Measurements from ENCODE around the gene NKX1-1.
"Not testable (repeated sequence)": the region's sequence is repeated elsewhere in the genome, so short reads cannot be mapped to it uniquely, and the experiment has no call there.

NKX1-1 gene

DNA sequence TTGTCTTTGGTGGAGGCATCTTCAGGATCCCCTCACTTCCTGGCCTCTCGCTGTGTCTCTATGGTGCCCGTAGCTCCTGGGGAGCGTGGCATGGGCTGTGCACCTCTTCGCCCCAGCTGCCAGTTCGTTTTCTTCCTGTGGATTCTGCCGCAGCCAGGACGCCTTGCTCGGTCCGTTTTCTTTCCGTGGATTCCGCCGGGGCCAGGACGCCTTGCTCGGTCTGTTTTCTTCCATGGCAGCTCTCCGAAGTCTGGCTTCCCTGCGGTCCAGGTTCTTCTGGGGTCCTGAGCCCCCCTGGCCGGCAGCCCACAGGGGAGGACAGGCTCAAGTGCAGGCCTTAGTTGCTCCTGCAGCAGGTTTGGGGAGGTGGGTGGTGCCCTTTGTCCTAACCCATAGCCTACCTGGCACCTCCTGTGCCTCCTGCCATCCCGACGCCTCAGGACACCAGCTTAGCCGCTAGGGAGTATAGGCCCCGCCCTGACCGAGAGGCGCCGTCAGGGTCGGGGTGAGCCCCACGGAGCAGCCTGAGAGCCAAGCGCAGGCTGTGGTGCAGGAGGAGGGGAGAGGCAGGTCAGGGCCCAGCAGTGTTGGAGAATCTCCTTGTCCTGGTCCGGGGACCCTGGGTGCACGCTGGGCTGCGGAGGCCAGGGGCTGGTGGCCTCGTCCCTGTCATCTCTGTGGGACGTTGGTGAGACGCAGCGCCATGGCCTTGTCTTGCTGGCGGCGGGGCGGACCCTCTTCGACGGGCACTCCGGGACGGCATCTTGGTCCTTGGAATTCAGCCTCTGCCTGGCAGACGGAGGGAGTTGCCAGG lies 32.1 kb downstream of the NKX1-1 start:
- in situ Hi-C loops (cut with HindIII; ENCODE audit: low sequenced_read_pairs), result no loop called here
- TF ChIP-seq CTCF (IDR thresholded peaks at IDR 0.05; ENCODE audit: low read depth, low read length), result no peak
- no peak overlapping the region for H3K4me3 ChIP-seq (ENCODE audit: low read depth, low read length)
- no peak for DNase-seq (ENCODE audit: low read depth, low spot score)

DNA sequence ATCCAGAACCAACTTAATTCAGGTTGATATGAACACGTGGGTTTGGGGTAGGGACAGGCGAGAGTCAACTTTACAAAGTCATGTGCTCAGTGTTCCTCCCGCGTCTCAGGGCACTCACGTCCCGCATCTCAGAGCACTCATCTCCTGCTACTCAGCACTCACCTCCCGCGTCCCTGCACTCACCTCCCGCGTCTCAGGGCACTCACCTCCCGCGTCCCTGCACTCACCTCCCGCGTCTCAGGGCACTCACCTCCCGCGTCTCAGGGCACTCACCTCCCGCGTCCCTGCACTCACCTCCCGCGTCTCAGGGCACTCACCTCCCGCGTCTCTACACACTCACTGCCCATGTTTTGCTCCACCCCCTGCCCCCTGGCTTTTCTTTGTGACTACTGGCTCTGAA lies 33.7 kb downstream of the NKX1-1 start:
- in situ Hi-C loops (cut with HindIII; ENCODE audit: low sequenced_read_pairs); H3K4me3 ChIP-seq (ENCODE audit: low read depth, low read length); DNase-seq (ENCODE audit: low read depth, low spot score): not testable (repeated sequence)

DNA sequence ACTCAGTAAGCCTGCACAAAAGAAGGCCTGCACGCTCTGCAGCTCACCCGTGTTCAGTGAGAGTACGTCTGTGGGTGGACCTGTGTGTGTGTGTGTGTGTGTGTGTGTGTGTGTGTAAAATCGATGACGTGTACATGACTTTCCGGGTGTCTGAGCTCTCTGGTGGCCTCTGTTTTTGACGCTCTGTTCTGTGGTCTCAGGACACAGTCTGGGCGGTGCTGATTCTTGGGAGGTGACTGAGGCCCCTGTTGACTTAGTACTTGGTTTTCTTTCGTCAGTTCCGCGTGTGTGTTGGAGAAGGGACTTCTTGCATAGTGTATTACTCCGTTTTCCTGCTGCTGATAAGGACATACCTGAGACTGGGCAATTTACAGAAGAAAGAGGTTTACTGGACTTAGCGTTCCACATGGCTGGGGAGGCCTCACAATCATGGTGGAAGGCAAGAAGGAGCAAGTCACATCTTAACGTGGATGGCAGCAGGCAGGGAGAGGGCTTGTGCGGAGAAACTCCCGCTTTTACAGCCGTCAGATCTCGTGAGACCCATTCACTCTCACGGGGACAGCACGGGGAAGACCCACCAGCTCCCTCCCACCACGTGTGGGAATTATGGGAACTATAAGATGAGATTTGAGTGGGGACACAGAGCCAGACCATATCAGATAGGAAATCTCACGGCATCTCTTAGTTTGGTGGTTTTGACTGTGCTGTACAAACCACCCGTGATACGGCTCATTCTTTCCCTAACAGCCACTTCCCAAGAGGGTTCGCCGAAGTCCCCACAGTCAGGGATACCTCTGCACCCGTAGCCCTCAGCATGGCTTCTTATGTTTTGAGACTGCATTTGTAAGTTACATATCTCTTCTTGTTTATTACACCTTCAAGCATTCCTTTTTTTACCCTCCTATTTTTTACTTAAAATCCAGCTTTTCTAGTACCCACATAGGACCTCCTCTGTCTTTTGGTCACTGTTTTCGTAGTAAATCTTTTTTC lies 34.8 kb downstream of the NKX1-1 start:
- no peak overlapping the region for H3K4me3 ChIP-seq (ENCODE audit: low read depth, low read length)
- no peak for TF ChIP-seq CTCF (IDR thresholded peaks at IDR 0.05; ENCODE audit: low read depth, low read length)
- in situ Hi-C loops (cut with HindIII; ENCODE audit: low sequenced_read_pairs), result no loop called here
- DNase-seq (ENCODE audit: low read depth, low spot score), result no peak

- no peak for DNase-seq (ENCODE audit: low read depth, low spot score)
- no peak overlapping the region for H3K4me3 ChIP-seq (ENCODE audit: low read depth, low read length)
- no peak for TF ChIP-seq CTCF (IDR thresholded peaks at IDR 0.05; ENCODE audit: low read depth, low read length)
- in situ Hi-C loops (cut with HindIII; ENCODE audit: low sequenced_read_pairs), result no loop called here
Measured at GRCh38 chr4:1370321-1371124, 35.7 kb downstream of the NKX1-1 start.

DNA sequence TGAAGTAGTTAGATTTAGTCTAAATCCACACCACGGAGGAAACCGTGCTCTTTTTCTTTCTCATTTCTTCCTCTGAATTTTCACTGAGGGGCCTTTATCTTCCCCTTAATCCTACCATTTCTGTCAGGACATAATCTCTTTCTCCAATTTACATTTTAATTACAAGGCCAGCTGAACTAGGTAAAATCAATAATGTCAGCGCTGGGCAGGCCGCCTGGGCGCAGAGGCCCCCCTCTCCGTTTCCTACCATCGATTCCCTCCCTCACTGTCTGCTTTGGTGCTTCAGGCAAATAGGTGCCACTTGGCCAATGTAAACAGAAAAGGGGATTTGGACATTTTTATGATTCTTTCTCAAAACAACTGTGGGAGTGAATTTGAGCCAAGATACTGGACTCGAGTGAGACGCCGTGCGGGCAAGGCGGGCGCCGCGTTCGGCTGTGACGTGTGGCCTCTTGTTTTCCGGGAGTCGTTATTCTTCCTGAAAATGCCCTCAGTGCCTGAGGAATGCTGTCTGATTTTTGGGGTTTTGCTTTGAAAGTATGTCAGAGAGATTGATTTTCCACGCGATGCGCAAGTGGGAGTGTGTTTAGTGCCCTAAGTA lies 36.7 kb downstream of the NKX1-1 start:
- in situ Hi-C loops (cut with HindIII; ENCODE audit: low sequenced_read_pairs), result no loop called here
- no peak overlapping the region for H3K4me3 ChIP-seq (ENCODE audit: low read depth, low read length)
- no peak for TF ChIP-seq CTCF (IDR thresholded peaks at IDR 0.05; ENCODE audit: low read depth, low read length)
- DNase-seq (ENCODE audit: low read depth, low spot score), result no peak

GRCh38 chr4:1369091-1369450 lies 37.2 kb downstream of the NKX1-1 start:
- no peak for DNase-seq (ENCODE audit: low read depth, low spot score)
- in situ Hi-C loops (cut with HindIII; ENCODE audit: low sequenced_read_pairs), result no loop called here
- no peak overlapping the region for H3K4me3 ChIP-seq (ENCODE audit: low read depth, low read length)
- TF ChIP-seq CTCF (IDR thresholded peaks at IDR 0.05; ENCODE audit: low read depth, low read length), result no peak

Data from astrocyte of the spinal cord (primary cell).